LNCaP clone FGC (cell line): Measurements from ENCODE around the gene FUBP3.

Source experiments
- DNase-seq: peaks from one replicate; pipeline ENCODE4 v3.0.0-alpha.2; 2011; ENCODE audit warnings: low read depth
- H3K4me3 ChIP-seq: 2 replicates; pipeline ENCODE4 v1.5.1; 2011; ENCODE audit warnings: mild to moderate bottlenecking, low read depth, low read length, control low read depth
- TF ChIP-seq, protein P1 (sequence below): IDR thresholded peaks from 2 replicates; pipeline ENCODE4 v1.5.1; 2012; ENCODE audit warnings: mild to moderate bottlenecking; ENCODE audit not compliant: control insufficient read depth, insufficient read depth; ENCODE audit errors: extremely low read depth

The FUBP3 gene

DNA sequence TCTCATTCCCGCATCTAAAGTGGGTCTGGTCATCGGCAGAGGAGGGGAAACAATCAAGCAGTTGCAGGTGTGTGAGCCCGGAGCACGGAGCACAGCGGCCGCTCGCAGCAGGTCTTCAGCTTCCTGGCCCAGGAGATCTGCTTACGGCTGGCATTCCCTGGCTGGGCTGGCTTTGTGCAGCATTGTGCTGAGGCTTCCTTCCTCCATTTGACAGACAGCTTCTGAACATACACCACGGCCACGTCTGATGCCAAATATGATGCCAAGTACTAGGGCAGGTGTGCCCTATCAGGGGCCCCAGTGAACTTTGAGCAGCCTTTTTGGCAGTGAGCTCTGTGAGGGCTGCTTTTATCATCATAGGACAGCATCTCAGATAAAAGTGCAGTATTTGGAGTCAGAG is 37.1 kb downstream of the FUBP3 start:
- H3K4me3 ChIP-seq, result no peak overlapping the region
- no peak for DNase-seq
- TF ChIP-seq, protein P1, sequence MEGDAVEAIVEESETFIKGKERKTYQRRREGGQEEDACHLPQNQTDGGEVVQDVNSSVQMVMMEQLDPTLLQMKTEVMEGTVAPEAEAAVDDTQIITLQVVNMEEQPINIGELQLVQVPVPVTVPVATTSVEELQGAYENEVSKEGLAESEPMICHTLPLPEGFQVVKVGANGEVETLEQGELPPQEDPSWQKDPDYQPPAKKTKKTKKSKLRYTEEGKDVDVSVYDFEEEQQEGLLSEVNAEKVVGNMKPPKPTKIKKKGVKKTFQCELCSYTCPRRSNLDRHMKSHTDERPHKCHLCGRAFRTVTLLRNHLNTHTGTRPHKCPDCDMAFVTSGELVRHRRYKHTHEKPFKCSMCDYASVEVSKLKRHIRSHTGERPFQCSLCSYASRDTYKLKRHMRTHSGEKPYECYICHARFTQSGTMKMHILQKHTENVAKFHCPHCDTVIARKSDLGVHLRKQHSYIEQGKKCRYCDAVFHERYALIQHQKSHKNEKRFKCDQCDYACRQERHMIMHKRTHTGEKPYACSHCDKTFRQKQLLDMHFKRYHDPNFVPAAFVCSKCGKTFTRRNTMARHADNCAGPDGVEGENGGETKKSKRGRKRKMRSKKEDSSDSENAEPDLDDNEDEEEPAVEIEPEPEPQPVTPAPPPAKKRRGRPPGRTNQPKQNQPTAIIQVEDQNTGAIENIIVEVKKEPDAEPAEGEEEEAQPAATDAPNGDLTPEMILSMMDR, result no peak

- no peak for DNase-seq
Observed at GRCh38 chr9:130623466-130623865, 44.1 kb downstream of the FUBP3 start.

GRCh38 chr9:130624154-130624553 is 44.8 kb downstream of the FUBP3 start:
- TF ChIP-seq, protein P1, result no peak
- DNase-seq, result no peak

More at GRCh38 chr9:130623466-130623865, 44.1 kb downstream of the FUBP3 start:
- no peak overlapping the region for H3K4me3 ChIP-seq
- TF ChIP-seq, protein P1, result no peak

GRCh38 chr9:130626249-130626996 is 47.0 kb downstream of the FUBP3 start:
- DNase-seq, result no peak
- no peak overlapping the region for H3K4me3 ChIP-seq
- TF ChIP-seq, protein P1, result no peak

More at GRCh38 chr9:130624154-130624553, 44.8 kb downstream of the FUBP3 start:
- H3K4me3 ChIP-seq, result no peak overlapping the region

DNA sequence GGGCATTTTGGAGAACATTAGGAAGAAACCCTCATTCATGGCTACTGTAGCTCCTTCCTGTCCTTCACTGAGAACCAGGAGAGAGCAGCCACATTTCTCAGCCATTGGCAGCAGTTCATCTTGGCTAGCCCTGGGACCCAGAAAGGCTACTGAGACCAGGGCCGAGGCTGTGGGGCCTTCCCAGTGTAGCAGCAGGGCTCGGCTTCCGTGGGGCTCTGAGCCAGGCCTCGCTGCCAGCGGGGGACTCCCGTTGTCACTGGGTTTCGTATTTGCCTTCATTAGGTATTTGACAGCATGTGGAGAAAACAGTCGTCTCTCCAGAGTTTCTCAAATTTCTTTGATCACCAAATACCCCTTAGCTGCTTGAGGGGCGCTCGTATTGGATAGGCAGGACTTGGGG is 47.7 kb downstream of the FUBP3 start:
- TF ChIP-seq, protein P1, result no peak
- DNase-seq, result no peak
- no peak overlapping the region for H3K4me3 ChIP-seq

DNA sequence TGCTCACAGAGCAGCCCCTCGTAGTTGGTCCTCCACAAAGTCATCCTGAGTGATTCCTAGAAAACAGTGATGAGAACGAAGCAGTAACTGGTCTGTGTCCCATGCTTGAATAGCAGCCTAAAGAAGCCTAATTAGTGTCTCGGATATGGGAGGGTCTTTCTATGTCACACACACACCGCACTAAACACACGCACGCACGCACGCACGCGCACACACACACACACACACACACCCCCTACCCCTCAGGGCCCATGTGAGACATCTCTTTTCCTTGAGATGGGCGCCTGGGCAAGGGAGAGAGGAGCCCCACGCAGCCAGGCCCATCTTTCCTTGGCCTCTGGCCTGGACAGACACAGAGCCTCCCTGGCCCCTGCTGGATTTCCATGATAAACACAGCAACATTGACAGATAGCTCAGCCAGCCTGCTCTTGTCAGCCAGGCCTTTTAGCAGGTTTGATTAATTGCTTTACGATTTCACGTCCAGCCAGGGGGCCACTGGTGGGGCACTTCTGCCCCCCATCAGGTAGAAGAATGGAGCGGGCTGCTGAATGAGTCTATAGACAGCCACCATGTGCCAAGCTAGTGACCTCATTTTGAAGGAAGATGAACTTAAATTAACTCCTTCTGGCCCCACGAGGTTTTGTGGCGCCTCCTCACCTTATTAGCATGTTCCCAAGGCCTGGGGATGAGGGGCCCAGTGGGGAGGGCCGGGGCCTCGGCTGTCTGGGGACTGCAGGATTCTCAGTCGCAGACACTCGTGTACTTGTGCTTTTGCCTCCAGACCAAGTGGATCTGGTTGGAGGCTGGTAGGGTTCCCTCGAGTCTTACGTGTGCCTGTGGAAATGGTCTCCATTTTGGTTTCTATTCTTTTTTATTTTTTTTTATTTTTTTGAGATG is 48.8 kb downstream of the FUBP3 start:
- no peak overlapping the region for H3K4me3 ChIP-seq
- no peak for DNase-seq
- TF ChIP-seq, protein P1, result no peak
